Right atrium auricular region (tissue), 2 donors: ENCODE results near the gene TNFSF13B. TPM values are rescaled to one million over a fixed set of nuclear protein-coding genes. Genes with fewer than 3 reads are reported as not detected.

Source experiments
- DNase-seq: peaks from one replicate; pipeline ENCODE4 v3.0.0-alpha.2; 2019; ENCODE audit warnings: low spot score
- H3K27ac ChIP-seq, 2 donors: fragments of 200-600 bp; sonication (generic); 1 replicate in 1 of 2; 2 replicates in 1 of 2; pipeline ENCODE4 v1.5.1; 2016 to 2019
- H3K27me3 ChIP-seq, 2 donors: fragments of 200-600 bp; sonication (generic); one replicate each; pipeline versions ENCODE4 v1.5.1 to v1.6.0; 2017 to 2019
- H3K36me3 ChIP-seq: fragments of 200-600 bp; sonication (generic); one replicate; pipeline ENCODE4 v1.5.1; 2016
- H3K4me1 ChIP-seq, 2 donors: fragments of 200-600 bp; sonication (generic); one replicate each; pipeline versions ENCODE4 v1.5.1 to v1.6.0; 2017 to 2019
- H3K4me3 ChIP-seq, 2 donors: fragments of 200-600 bp; sonication (generic); 1 replicate in 1 of 2; 2 replicates in 1 of 2; pipeline ENCODE4 v1.5.1; 2017 to 2019; ENCODE audit warnings: mild to moderate bottlenecking in 1 of 2, moderate library complexity in 1 of 2
- H3K9me3 ChIP-seq, 2 donors: fragments of 200-600 bp; sonication (generic); one replicate each; pipeline ENCODE4 v1.5.1; 2019
- total RNA-seq, 2 donors: library from RNA; depleted of rRNA; stranded (reverse); fragments of >200 nt; gene quantifications; one replicate each; pipeline ENCODE4 v1.1.0, GENCODE V29; 2016
- TF ChIP-seq, protein P1 (sequence below), 2 donors: fragments of 200-600 bp; sonication (generic); IDR thresholded peaks; one replicate each; pipeline ENCODE4 v1.5.1; 2019; ENCODE audit warnings: antibody characterized with exemption in 2 of 2

Gene TNFSF13B
- total RNA-seq, 2 donors from 2014 or later, result 0.26 to 1.4 TPM

- TF ChIP-seq, protein P1, sequence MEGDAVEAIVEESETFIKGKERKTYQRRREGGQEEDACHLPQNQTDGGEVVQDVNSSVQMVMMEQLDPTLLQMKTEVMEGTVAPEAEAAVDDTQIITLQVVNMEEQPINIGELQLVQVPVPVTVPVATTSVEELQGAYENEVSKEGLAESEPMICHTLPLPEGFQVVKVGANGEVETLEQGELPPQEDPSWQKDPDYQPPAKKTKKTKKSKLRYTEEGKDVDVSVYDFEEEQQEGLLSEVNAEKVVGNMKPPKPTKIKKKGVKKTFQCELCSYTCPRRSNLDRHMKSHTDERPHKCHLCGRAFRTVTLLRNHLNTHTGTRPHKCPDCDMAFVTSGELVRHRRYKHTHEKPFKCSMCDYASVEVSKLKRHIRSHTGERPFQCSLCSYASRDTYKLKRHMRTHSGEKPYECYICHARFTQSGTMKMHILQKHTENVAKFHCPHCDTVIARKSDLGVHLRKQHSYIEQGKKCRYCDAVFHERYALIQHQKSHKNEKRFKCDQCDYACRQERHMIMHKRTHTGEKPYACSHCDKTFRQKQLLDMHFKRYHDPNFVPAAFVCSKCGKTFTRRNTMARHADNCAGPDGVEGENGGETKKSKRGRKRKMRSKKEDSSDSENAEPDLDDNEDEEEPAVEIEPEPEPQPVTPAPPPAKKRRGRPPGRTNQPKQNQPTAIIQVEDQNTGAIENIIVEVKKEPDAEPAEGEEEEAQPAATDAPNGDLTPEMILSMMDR (IDR thresholded peaks at IDR 0.05), result no peak
- DNase-seq, result no peak
- Histone ChIP-seq H3K9me3 (no peaks in the 10 kb centered on the region), H3K36me3 (no peaks in the 10 kb centered on the region), H3K27me3 (no peaks in the 10 kb centered on the region), H3K4me3 (no peak overlapping the region), H3K4me1 (peaks cover 0 to 11% of the 10 kb centered on the region in 2 donors), H3K27ac (no peak overlapping the region)
Observed at GRCh38 chr13:108273429-108274118, 4.1 kb downstream of the TNFSF13B start.

GRCh38 chr13:108274718-108275117 lies 5.2 kb downstream of the TNFSF13B start:
- H3K27me3 ChIP-seq, result no peaks in the 10 kb centered on the region
- H3K4me1 ChIP-seq, result peaks cover 0 to 11% of the 10 kb centered on the region in 2 donors
- no peak overlapping the region for H3K27ac ChIP-seq
- TF ChIP-seq, protein P1 (IDR thresholded peaks at IDR 0.05), result no peak
- H3K4me3 ChIP-seq, result no peak overlapping the region
- no peak for DNase-seq
- no peaks in the 10 kb centered on the region for H3K9me3 ChIP-seq
- H3K36me3 ChIP-seq, result no peaks in the 10 kb centered on the region

GRCh38 chr13:108276060-108276459 lies 6.5 kb downstream of the TNFSF13B start:
- Histone ChIP-seq H3K27ac (no peak overlapping the region), H3K36me3 (no peaks in the 10 kb centered on the region), H3K4me3 (no peak overlapping the region), H3K9me3 (no peaks in the 10 kb centered on the region), H3K4me1 (no peaks in the 10 kb centered on the region), H3K27me3 (no peaks in the 10 kb centered on the region)
- TF ChIP-seq, protein P1 (IDR thresholded peaks at IDR 0.05), result no peak
- DNase-seq, result no peak

- H3K27ac ChIP-seq, result no peak overlapping the region
- H3K4me1 ChIP-seq, result no peaks in the 10 kb centered on the region
- TF ChIP-seq, protein P1 (IDR thresholded peaks at IDR 0.05), result no peak
- no peaks in the 10 kb centered on the region for H3K9me3 ChIP-seq
- no peaks in the 10 kb centered on the region for H3K27me3 ChIP-seq
- DNase-seq, result no peak
- H3K36me3 ChIP-seq, result no peaks in the 10 kb centered on the region
- no peak overlapping the region for H3K4me3 ChIP-seq
Observed at GRCh38 chr13:108278466-108278865, 8.9 kb downstream of the TNFSF13B start.

DNA sequence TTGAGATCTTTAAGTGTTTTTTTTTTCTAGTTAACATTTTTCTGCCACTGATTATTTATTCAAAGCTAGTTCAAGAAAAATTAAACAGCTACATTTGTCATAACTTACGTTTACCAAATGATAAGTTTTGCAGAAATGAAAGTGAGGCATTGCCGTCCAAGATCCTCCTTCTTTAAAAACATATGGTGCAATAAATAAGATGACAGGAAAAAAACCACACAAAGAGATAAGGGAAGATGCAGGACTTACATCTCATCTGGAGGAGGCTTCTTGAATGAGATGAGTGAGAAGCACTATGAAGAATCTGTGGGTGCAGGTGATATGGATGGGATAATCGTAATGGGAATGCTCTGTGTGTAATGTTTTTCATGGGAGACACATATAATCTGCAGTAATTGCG lies 12.4 kb downstream of the TNFSF13B start:
- H3K4me1 ChIP-seq, result no peaks in the 10 kb centered on the region
- H3K27ac ChIP-seq, result no peak overlapping the region
- no peaks in the 10 kb centered on the region for H3K36me3 ChIP-seq
- no peak overlapping the region for H3K4me3 ChIP-seq
- DNase-seq, result no peak
- H3K27me3 ChIP-seq, result no peaks in the 10 kb centered on the region
- H3K9me3 ChIP-seq, result no peaks in the 10 kb centered on the region
- TF ChIP-seq, protein P1 (IDR thresholded peaks at IDR 0.05), result no peak

DNA sequence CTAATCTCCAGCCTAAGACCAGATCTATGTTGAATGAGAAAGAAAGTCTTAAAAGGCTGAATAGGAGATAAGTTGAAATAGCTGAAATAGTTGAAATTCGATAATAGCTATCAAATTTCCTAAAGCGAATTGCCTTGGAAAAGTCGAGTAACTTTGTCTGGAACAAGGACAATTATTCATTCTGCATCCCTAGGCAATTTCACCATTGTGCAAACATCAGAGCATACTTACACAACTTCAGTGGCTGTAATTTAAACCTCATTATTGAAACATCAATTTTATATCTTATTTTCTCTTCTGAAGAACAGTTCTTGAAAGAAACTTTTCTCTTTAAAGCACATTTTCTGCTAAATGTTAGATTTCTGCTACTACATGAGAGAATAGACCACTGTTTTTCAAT lies 13.6 kb downstream of the TNFSF13B start:
- no peak for DNase-seq

More for the DNA sequence above, 13.6 kb downstream of the TNFSF13B start:
- TF ChIP-seq, protein P1 (IDR thresholded peaks at IDR 0.05), result no peak
- Histone ChIP-seq H3K27ac (no peak overlapping the region), H3K9me3 (no peaks in the 10 kb centered on the region), H3K4me1 (no peaks in the 10 kb centered on the region), H3K4me3 (no peak overlapping the region), H3K27me3 (no peaks in the 10 kb centered on the region), H3K36me3 (no peaks in the 10 kb centered on the region)
